HFFc6 (cell line): ENCODE data around the gene MYADML2. TPM values are rescaled to one million over a fixed set of nuclear protein-coding genes. Genes with fewer than 3 reads are reported as not detected.
A peak's percentile ranks its signal among the peaks of the same experiment; 100 is the strongest.

ENCODE experiments used
- DNase-seq: peaks from one replicate; pipeline ENCODE4 v3.0.0-alpha.2; 2018
- H3K27ac Mint-ChIP-seq: 2 replicates; pipeline ENCODE4 v1.8.0; 2020; ENCODE audit warnings: mild to moderate bottlenecking, mixed read lengths
- H3K27me3 Mint-ChIP-seq: 2 replicates; pipeline ENCODE4 v1.8.0; 2021; ENCODE audit warnings: mild to moderate bottlenecking, moderate library complexity, mixed read lengths; ENCODE audit not compliant: insufficient read depth
- H3K36me3 Mint-ChIP-seq: 2 replicates; pipeline ENCODE4 v1.8.0; 2021; ENCODE audit warnings: low read depth, mixed read lengths
- H3K4me1 Mint-ChIP-seq: 2 replicates; pipeline ENCODE4 v1.8.0; 2020; ENCODE audit warnings: low read depth, mixed read lengths
- H3K4me3 Mint-ChIP-seq: 2 replicates; pipeline ENCODE4 v1.8.0; 2020; ENCODE audit warnings: mild to moderate bottlenecking, moderate library complexity, mixed read lengths
- H3K9me3 Mint-ChIP-seq: 2 replicates; pipeline ENCODE4 v1.8.0; 2020; ENCODE audit warnings: mild to moderate bottlenecking, mixed read lengths
- total RNA-seq, 6 experiments: library from RNA; stranded (reverse); fragmentation: NEBNext Ultra II Directional; extraction: Animal tissue kit (Norgen Biotek cat#: 25700); gene quantifications; 2 replicates in 1 of 6; 3 replicates in 5 of 6; pipeline ENCODE4 v1.2.3, GENCODE V29; 2021
- TF ChIP-seq, protein P1 (sequence below): fragments of 200-600 bp; sonication (generic); IDR thresholded peaks from 2 replicates; pipeline ENCODE4 v1.5.0; 2021; ENCODE audit warnings: antibody characterized with exemption, mild to moderate bottlenecking

The MYADML2 gene
- total RNA-seq, 6 experiments from 2014 or later: not detected

GRCh38 chr17:81898029-81898866 lies 48.8 kb downstream of the MYADML2 start:
- Mint-ChIP-seq H3K27ac (peak overlapping the region; percentile 92), H3K4me3 (peak overlapping the region; percentile 68), H3K27me3 (peaks cover 7% of the 10 kb centered on the region), H3K4me1 (peaks cover 26% of the 10 kb centered on the region), H3K9me3 (no peaks in the 10 kb centered on the region), H3K36me3 (peaks cover 17% of the 10 kb centered on the region)
- TF ChIP-seq, protein P1, sequence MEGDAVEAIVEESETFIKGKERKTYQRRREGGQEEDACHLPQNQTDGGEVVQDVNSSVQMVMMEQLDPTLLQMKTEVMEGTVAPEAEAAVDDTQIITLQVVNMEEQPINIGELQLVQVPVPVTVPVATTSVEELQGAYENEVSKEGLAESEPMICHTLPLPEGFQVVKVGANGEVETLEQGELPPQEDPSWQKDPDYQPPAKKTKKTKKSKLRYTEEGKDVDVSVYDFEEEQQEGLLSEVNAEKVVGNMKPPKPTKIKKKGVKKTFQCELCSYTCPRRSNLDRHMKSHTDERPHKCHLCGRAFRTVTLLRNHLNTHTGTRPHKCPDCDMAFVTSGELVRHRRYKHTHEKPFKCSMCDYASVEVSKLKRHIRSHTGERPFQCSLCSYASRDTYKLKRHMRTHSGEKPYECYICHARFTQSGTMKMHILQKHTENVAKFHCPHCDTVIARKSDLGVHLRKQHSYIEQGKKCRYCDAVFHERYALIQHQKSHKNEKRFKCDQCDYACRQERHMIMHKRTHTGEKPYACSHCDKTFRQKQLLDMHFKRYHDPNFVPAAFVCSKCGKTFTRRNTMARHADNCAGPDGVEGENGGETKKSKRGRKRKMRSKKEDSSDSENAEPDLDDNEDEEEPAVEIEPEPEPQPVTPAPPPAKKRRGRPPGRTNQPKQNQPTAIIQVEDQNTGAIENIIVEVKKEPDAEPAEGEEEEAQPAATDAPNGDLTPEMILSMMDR: peak; percentile 13; the same call in 1 of the 2 replicates
- peak; percentile 94 for DNase-seq

- no peaks in the 10 kb centered on the region for H3K9me3 Mint-ChIP-seq
- no peak overlapping the region for H3K27ac Mint-ChIP-seq
- peaks cover 26% of the 10 kb centered on the region for H3K4me1 Mint-ChIP-seq
- H3K36me3 Mint-ChIP-seq: peaks cover 13% of the 10 kb centered on the region
- H3K27me3 Mint-ChIP-seq: peaks cover 3% of the 10 kb centered on the region; the same call in 1 of the 2 replicates
- no peak overlapping the region for H3K4me3 Mint-ChIP-seq
- no peak for DNase-seq
- TF ChIP-seq, protein P1: no peak
These were observed 51.6 kb downstream of the MYADML2 start for GRCh38 chr17:81895400-81895799.

GRCh38 chr17:81891303-81891552 lies 55.8 kb downstream of the MYADML2 start:
- H3K4me3 Mint-ChIP-seq: peak overlapping the region; percentile 90
- H3K27me3 Mint-ChIP-seq: no peaks in the 10 kb centered on the region; the same call in 1 of the 2 replicates
- peak overlapping the region; percentile 95 for H3K27ac Mint-ChIP-seq
- no peaks in the 10 kb centered on the region for H3K9me3 Mint-ChIP-seq
- peaks cover 29% of the 10 kb centered on the region for H3K36me3 Mint-ChIP-seq
- DNase-seq: no peak
- TF ChIP-seq, protein P1: no peak
- H3K4me1 Mint-ChIP-seq: peaks cover 26% of the 10 kb centered on the region

DNA sequence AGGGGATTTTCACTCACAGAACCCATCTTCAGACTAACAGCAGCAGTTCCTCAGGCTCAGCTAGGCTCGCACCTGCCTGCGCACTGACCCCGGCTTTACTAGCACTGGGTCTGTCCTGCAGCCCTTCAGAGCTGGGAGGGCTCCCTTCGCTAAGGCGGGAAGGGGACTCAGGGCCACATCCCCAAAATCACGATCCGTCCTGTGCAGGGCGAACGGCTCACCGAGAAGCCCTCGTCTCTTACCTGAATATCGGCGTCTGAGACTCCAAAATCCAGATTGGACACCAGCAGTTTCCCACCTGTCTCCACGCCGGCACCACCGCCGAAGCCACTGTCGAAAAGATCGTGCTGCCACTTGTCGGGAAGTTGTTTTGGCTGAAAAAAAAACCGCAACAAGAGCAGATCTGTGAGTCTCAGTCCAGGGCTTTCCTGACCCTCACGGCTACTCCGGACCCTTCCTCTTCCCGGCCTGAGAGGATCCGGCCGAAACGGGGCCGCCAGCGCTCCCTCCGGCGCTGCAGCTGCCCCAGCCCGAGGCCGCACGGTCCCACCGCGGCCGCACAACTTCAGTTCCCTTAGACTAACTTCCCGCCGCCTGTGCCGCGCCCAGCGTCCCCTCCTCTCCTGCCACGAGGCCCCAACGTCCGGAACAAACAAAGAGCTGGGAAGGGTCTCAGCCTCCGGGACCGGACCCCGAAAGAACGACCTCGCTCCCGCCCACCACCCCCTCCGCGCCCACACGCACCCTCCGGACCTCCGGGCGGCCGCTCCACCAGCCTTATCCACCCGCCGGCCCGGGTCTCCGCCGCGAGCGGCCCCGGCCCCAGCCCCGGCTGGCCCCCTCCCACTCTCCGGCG lies 56.4 kb downstream of the MYADML2 start:
- peak overlapping the region; percentile 91 for H3K4me3 Mint-ChIP-seq
- H3K36me3 Mint-ChIP-seq: peaks cover 33% of the 10 kb centered on the region
- TF ChIP-seq, protein P1: no peak
- no peak for DNase-seq
- H3K27me3 Mint-ChIP-seq: peaks cover 4% of the 10 kb centered on the region
- H3K9me3 Mint-ChIP-seq: no peaks in the 10 kb centered on the region
- H3K4me1 Mint-ChIP-seq: peaks cover 32% of the 10 kb centered on the region
- peak overlapping the region; percentile 89 for H3K27ac Mint-ChIP-seq

Other genes with a start within 250 kb of the MYADML2 start
- gene MRPL12, start 243.9 kb downstream of the MYADML2 start, total RNA-seq: 100 to 1,000 TPM; 105 to 124 (median 113) TPM
- gene SLC25A10, start 234.9 kb downstream of the MYADML2 start, total RNA-seq: 10 to 100 TPM; 13.2 to 21.9 (median 17.1) TPM
- not detected for gene GCGR, start 143.1 kb downstream of the MYADML2 start, total RNA-seq
- 100 to 1,000 TPM in 2 of 6 experiments, 10 to 100 TPM in 4; 88.0 to 103 (median 92.8) TPM for gene MCRIP1, start 113.9 kb downstream of the MYADML2 start, total RNA-seq
- gene PPP1R27, start 112.2 kb downstream of the MYADML2 start, total RNA-seq: not detected
- gene P4HB, start 86.7 kb downstream of the MYADML2 start, total RNA-seq: 100 to 1,000 TPM; 790 to 981 (median 910) TPM
- gene ARHGDIA, start 75.9 kb downstream of the MYADML2 start, total RNA-seq: 1,000 to 10,000 TPM in 1 of 6 experiments, 100 to 1,000 TPM in 5; 758 to 1,040 (median 908) TPM
- gene ALYREF, start 55.6 kb downstream of the MYADML2 start, total RNA-seq: 100 to 1,000 TPM; 101 to 151 (median 135) TPM
- 100 to 1,000 TPM; 151 to 169 (median 156) TPM for gene ANAPC11, start 55.5 kb downstream of the MYADML2 start, total RNA-seq
- gene NPB, start 45.0 kb downstream of the MYADML2 start, total RNA-seq: 1 to 10 TPM in 1 of 6 experiments, under 1 TPM in 5; 0.53 to 1.5 (median 0.71) TPM
- 10 to 100 TPM; 33.2 to 45.8 (median 35.8) TPM for gene PCYT2, start 35.8 kb downstream of the MYADML2 start, total RNA-seq
- 10 to 100 TPM; 16.2 to 20.7 (median 18.5) TPM for gene SIRT7, start 29.1 kb downstream of the MYADML2 start, total RNA-seq
- 10 to 100 TPM; 17.7 to 22.4 (median 18.2) TPM for gene MAFG, start 19.5 kb downstream of the MYADML2 start, total RNA-seq
- gene PYCR1, start 9.9 kb downstream of the MYADML2 start, total RNA-seq: 100 to 1,000 TPM in 4 of 6 experiments, 10 to 100 TPM in 2; 97.9 to 147 (median 110) TPM
- gene NOTUM, start 14.0 kb upstream of the MYADML2 start, total RNA-seq: under 1 TPM in 2 of 6 experiments, not detected in 4; 0.10 to 0.14 TPM
- gene ASPSCR1, start 30.4 kb upstream of the MYADML2 start, total RNA-seq: 10 to 100 TPM; 26.6 to 36.8 (median 34.7) TPM
- gene CENPX, start 75.6 kb upstream of the MYADML2 start, total RNA-seq: 10 to 100 TPM; 60.6 to 83.9 (median 73.3) TPM
- 10 to 100 TPM in 3 of 6 experiments, 1 to 10 TPM in 3; 6.8 to 10.5 (median 10.0) TPM for gene LRRC45, start 76.1 kb upstream of the MYADML2 start, total RNA-seq
- gene RAC3, start 84.4 kb upstream of the MYADML2 start, total RNA-seq: 1 to 10 TPM; 4.3 to 8.5 (median 5.6) TPM
- gene DCXR, start 90.5 kb upstream of the MYADML2 start, total RNA-seq: 100 to 1,000 TPM in 1 of 6 experiments, 10 to 100 TPM in 5; 73.4 to 100 (median 84.8) TPM
- gene RFNG, start 104.6 kb upstream of the MYADML2 start, total RNA-seq: 10 to 100 TPM; 37.6 to 48.5 (median 40.1) TPM
- 100 to 1,000 TPM; 127 to 144 (median 141) TPM for gene GPS1, start 104.7 kb upstream of the MYADML2 start, total RNA-seq
- 10 to 100 TPM; 65.8 to 86.8 (median 71.2) TPM for gene DUS1L, start 118.6 kb upstream of the MYADML2 start, total RNA-seq
- gene FASN, start 151.0 kb upstream of the MYADML2 start, total RNA-seq: 100 to 1,000 TPM; 108 to 138 (median 112) TPM